Lung (tissue), 12 donors: ENCODE measurements around the gene IFRD2. TPM values are rescaled to one million over a fixed set of nuclear protein-coding genes. Genes with fewer than 3 reads are reported as not detected.

Experiments used
- ATAC-seq: fragments of 200-7000 bp; cut with Tn5 transposase; one replicate; pipeline ENCODE4 v1.9.1; 2020; ENCODE audit warnings: moderate number of reproducible peaks; ENCODE audit not compliant: insufficient read depth, low FRiP score
- DNase-seq, 3 donors: peaks; one replicate each; pipeline ENCODE4 v3.0.0-alpha.2; 2013 to 2017
- H3K27ac ChIP-seq, 2 donors: one replicate each; pipeline ENCODE4 v1.5.1; 2013; ENCODE audit warnings: mild to moderate bottlenecking in 2 of 2, moderate library complexity in 2 of 2, control low read depth in 1 of 2, inconsistent platforms in 1 of 2, low read depth in 1 of 2, low read length in 1 of 2
- H3K27me3 ChIP-seq, 3 donors: one replicate each; pipeline ENCODE4 v1.5.1; 2013; ENCODE audit warnings: low read length in 2 of 3; ENCODE audit not compliant: control insufficient read depth in 3 of 3, insufficient read depth in 3 of 3
- H3K36me3 ChIP-seq, 4 donors: one replicate each; pipeline ENCODE4 v1.5.1; 2013; ENCODE audit warnings: low read length in 4 of 4, mild to moderate bottlenecking in 1 of 4, moderate library complexity in 1 of 4; ENCODE audit not compliant: control insufficient read depth in 4 of 4, insufficient read depth in 4 of 4
- H3K4me1 ChIP-seq, 5 donors: one replicate each; pipeline ENCODE4 v1.5.1; 2013; ENCODE audit warnings: low read length in 5 of 5, mild to moderate bottlenecking in 2 of 5, moderate library complexity in 1 of 5; ENCODE audit not compliant: control insufficient read depth in 5 of 5, insufficient read depth in 5 of 5
- H3K4me3 ChIP-seq: one replicate; pipeline ENCODE4 v1.5.1; 2013; ENCODE audit warnings: mild to moderate bottlenecking, control low read depth, moderate library complexity
- H3K9ac ChIP-seq, 2 donors: one replicate each; pipeline ENCODE4 v1.5.1; 2013; ENCODE audit warnings: low read length in 2 of 2, control low read depth in 1 of 2; ENCODE audit not compliant: insufficient read depth in 1 of 2
- H3K9me3 ChIP-seq, 4 donors: one replicate each; pipeline ENCODE4 v1.5.1; 2013; ENCODE audit warnings: low read length in 3 of 4, mild to moderate bottlenecking in 1 of 4, moderate library complexity in 1 of 4; ENCODE audit not compliant: control insufficient read depth in 4 of 4, insufficient read depth in 3 of 4
- WGBS, 2 donors: extraction: QIAGEN DNeasy Blood & Tissue Kit; methylation state at CpG; one replicate each; pipeline ENCODE4 v1.1.7; 2013; 5-methylcytosine and 5-hydroxymethylcytosine counted together
- polyA plus RNA-seq, 2 donors: library from polyadenylated mRNA; stranded (reverse); fragments of 200-250 nt; gene quantifications; one replicate each; pipeline ENCODE4 v1.2.1, GENCODE V29; 2013
- total RNA-seq, 2 donors: library from RNA; depleted of rRNA in 1 of 2; stranded (reverse); fragments of >200 nt in 1 of 2; gene quantifications; one replicate each; pipeline ENCODE4 v1.2.1, GENCODE V29; 2014 to 2021
- TF ChIP-seq, protein P1 (sequence below): IDR thresholded peaks from 2 replicates; pipeline ENCODE4 v1.5.1; 2012; ENCODE audit warnings: mild to moderate bottlenecking; ENCODE audit errors: control extremely low read depth, extremely low read depth
- donor health status: control.
- donor health status: control.
- donor health status: Bipolar disorder and iron deficiency.
- donor health status: healthy.
- donor health status: DM: yes; HTN: yes; CAD: no.

Gene IFRD2
- total and polyA plus RNA-seq, 4 donors = 14.7 to 107 (median 95.1) TPM

DNA sequence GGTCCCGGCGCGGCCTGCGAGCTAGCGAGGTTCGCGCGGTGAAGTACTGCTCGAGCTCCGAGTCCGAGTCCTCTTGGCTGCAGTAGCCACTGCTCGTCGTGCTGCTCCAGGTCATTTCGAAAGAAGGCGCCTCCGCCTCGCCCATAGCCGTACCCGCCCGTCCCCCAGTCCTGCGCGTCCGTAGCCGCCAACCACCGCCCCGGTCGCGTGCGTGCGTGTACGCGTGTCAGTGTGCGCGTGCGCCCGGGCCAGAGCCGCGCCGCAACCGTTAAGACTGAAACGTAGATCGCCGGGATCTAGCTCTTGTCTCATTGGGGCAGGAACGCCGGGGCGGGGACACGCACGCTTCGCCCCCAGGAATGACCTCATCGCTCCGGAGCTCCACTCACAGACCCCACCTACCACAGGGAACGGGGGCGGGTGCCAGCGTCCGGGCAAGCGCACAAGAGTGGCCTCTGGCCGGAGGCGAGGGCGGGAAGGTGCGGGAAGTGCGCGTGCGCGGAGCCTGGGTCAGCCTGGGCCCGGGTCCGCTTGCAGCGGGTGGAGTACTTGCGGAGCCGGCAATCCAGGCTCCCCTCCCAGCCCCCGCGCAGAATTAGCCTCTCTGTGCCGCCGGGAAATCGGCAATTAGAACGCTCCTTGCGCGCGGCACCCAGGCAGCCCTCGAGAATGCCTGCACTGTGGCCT is 45.1 kb upstream of the IFRD2 start:
- Histone ChIP-seq H3K9ac (peak overlapping the region; percentile 63 to 89), H3K27me3 (peaks cover 0 to 5% (median 0%) of the 10 kb centered on the region in 3 donors), H3K36me3 (peaks cover 0 to 7% (median 2%) of the 10 kb centered on the region in 4 donors), H3K27ac (peak overlapping the region; percentile 89 to 96), H3K4me3 (peak overlapping the region; percentile 90), H3K4me1 (peaks cover 10 to 58% (median 21%) of the 10 kb centered on the region in 5 donors), H3K9me3 (no peaks in the 10 kb centered on the region)
- peak; percentile 99 for DNase-seq
- TF ChIP-seq, protein P1, sequence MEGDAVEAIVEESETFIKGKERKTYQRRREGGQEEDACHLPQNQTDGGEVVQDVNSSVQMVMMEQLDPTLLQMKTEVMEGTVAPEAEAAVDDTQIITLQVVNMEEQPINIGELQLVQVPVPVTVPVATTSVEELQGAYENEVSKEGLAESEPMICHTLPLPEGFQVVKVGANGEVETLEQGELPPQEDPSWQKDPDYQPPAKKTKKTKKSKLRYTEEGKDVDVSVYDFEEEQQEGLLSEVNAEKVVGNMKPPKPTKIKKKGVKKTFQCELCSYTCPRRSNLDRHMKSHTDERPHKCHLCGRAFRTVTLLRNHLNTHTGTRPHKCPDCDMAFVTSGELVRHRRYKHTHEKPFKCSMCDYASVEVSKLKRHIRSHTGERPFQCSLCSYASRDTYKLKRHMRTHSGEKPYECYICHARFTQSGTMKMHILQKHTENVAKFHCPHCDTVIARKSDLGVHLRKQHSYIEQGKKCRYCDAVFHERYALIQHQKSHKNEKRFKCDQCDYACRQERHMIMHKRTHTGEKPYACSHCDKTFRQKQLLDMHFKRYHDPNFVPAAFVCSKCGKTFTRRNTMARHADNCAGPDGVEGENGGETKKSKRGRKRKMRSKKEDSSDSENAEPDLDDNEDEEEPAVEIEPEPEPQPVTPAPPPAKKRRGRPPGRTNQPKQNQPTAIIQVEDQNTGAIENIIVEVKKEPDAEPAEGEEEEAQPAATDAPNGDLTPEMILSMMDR = no peak
- ATAC-seq = peak; percentile 84
- 0% methylated on average over 77 to 79 of the region's 79 CpGs for whole genome bisulfite sequencing, 2 donors

DNA sequence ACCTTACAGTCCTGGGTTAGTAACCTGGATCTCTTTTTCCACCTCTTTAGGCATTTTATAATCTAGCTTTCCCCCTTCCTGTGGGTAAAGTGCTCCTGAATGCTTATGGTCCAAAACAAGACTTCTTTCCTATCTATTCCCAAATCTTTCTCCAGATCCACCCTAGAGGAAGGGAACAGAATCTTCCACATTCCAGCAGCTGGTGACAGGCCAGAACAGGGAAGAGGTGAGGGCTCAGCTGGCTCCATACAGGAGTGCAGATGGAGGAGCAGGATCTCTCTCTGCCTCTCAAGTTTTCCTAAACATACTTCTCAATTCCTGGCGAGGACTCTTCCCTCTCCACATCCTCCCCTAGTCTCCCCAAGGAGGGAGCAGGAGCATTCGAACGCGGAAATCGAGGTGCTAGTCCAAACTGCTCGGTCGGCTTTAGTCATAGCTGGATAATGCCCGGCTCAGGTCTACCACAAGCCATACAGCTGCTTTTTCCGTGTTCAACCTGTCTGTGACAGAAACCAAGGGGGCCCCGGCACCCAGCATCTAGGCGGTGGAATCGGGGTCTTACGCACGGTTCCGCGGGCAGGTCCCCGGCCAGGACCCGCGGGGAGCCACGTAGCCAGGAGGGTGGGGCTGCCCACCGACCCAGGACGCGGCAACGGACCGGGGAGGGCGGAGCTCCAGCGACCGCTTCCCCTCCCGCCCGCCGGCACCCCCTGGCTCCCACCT is 44.4 kb upstream of the IFRD2 start:
- no peaks in the 10 kb centered on the region for H3K9me3 ChIP-seq
- peaks cover 10 to 53% (median 20%) of the 10 kb centered on the region in 5 donors for H3K4me1 ChIP-seq
- ATAC-seq (peak; percentile 10), DNase-seq (no peak)
- TF ChIP-seq, protein P1 = no peak
- H3K27me3 ChIP-seq = peaks cover 0 to 5% (median 0%) of the 10 kb centered on the region in 3 donors
- peak overlapping the region; percentile 63 to 89 for H3K9ac ChIP-seq
- H3K4me3 ChIP-seq = peak overlapping the region; percentile 90
- H3K27ac ChIP-seq = peak overlapping the region; percentile 89 to 96
- H3K36me3 ChIP-seq = peaks cover 4 to 13% (median 9%) of the 10 kb centered on the region in 4 donors
- WGBS, 2 donors = 1 to 3% methylated on average over 26 to 31 of the region's 31 CpGs

DNA sequence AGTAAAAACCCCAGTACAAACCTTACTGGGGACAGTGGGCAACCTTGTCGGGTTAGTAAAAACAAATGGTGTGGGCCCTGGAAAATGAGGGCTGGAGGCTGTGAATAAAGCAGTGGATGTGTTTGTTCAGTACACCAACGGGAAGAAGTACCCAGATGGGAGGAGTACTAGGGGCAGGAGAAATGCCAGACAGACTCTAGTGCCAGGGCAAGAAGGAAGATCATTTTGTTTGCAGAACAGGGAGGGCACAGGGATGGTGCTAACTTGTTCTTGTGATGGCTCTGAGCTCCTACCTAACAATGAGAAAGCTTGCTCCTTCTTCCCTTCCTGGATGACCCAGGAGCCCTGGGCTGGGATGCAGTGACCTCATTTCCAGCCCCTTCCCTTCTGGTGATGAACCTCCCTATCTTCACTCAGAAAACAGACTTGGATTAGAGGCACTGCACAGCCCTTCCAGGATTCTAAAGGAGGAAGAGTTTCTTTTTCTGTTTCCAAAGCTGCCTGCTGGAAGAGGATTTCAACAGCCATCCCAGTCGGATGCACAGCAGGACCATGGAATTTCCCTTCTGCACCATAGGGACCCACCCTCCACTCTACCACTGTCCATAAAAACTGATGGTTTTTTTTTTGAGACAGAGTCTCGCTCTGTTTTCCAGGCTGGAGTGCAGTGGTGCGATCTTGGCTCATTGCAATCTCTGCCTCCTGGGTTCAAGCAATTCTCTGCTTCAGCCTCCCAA is 42.3 kb upstream of the IFRD2 start:
- no peaks in the 10 kb centered on the region for H3K9me3 ChIP-seq
- WGBS, 2 donors = 52 to 63% methylated on average over 5 of the region's 5 CpGs
- H3K27me3 ChIP-seq = no peaks in the 10 kb centered on the region
- TF ChIP-seq, protein P1 = no peak
- ATAC-seq = no peak
- H3K4me3 ChIP-seq = no peak overlapping the region
- peak overlapping the region in 1 of 2 donors; percentile 26 for H3K9ac ChIP-seq
- peak overlapping the region; percentile 86 to 89 for H3K27ac ChIP-seq
- H3K4me1 ChIP-seq = peaks cover 10 to 32% (median 15%) of the 10 kb centered on the region in 5 donors
- peaks cover 24 to 33% (median 30%) of the 10 kb centered on the region in 4 donors for H3K36me3 ChIP-seq
- no peak for DNase-seq
